Endothelial cell of umbilical vein (primary cell): Measurements from ENCODE around the gene IL17RB. TPM values are rescaled to one million over a fixed set of nuclear protein-coding genes. Genes with fewer than 3 reads are reported as not detected.

ENCODE experiments used
- BruUV-seq: library from RNA; stranded (reverse); fragments of 400-500 nt; replicated peaks from 2 replicates; lab custom pipeline; 2021; lab: Mats Ljungman, UMichigan
- CTCF ChIA-PET: fragments of 300-600, 350-600 bp; sonication (Branson Sonifier 250); formaldehyde crosslinking; loops from one replicate; lab custom pipeline; 2021; ENCODE audit warnings: antibody characterized with exemption, inconsistent platforms; lab: Charles Lee
- POLR2A ChIA-PET: fragments of 300-600, 350-600 bp; sonication (Branson Sonifier 250); formaldehyde crosslinking; loops from one replicate; lab custom pipeline; 2021; ENCODE audit warnings: antibody characterized with exemption, inconsistent platforms; lab: Charles Lee
- DNase-seq: peaks from one replicate; pipeline ENCODE4 v3.0.0-alpha.2; 2011; ENCODE audit warnings: low read depth, low spot score
- FAIRE-seq: peaks from 2 replicates; lab custom pipeline; 2011; peaks lifted over from hg19 to GRCh38; lab: Jason Lieb, UNC
- H2AFZ ChIP-seq: 2 replicates; pipeline ENCODE4 v1.6.0; 2012; ENCODE audit warnings: low read depth, low read length, control low read depth, inconsistent platforms
- H3K27ac ChIP-seq: 2 replicates; pipeline ENCODE4 v1.5.1; 2011; ENCODE audit warnings: low read depth, mild to moderate bottlenecking, control low read depth, low read length, moderate library complexity; ENCODE audit not compliant: insufficient read depth
- H3K27me3 ChIP-seq, 2 experiments: 2 replicates each; pipeline versions ENCODE4 v1.6.0 to v1.6.1; 2011; ENCODE audit warnings: low read length in 2 of 2, mixed read lengths in 1 of 2; ENCODE audit not compliant: control insufficient read depth in 2 of 2, insufficient read depth in 2 of 2
- H3K36me3 ChIP-seq, 2 experiments: 2 replicates in 1 of 2; 3 replicates in 1 of 2; pipeline ENCODE4 v1.5.1; 2011; ENCODE audit warnings: low read length in 2 of 2, mild to moderate bottlenecking in 1 of 2, moderate library complexity in 1 of 2; ENCODE audit not compliant: control insufficient read depth in 2 of 2, insufficient read depth in 2 of 2; ENCODE audit errors: extremely low read depth in 1 of 2
- H3K4me1 ChIP-seq: 3 replicates; pipeline ENCODE4 v1.5.1; 2011; ENCODE audit warnings: mild to moderate bottlenecking, low read length; ENCODE audit not compliant: control insufficient read depth, insufficient read depth; ENCODE audit errors: extremely low read depth
- H3K4me2 ChIP-seq: 2 replicates; pipeline ENCODE4 v1.6.1; 2011; ENCODE audit warnings: low read length, control low read depth, mixed read lengths; ENCODE audit not compliant: insufficient read depth
- H3K4me3 ChIP-seq, 3 experiments: fragments of 200-600 bp in 1 of 3; sonication (generic), shearing (Covaris generic) in 1 of 3; replicated peaks in 1 of 3; 2 replicates each; pipeline ENCODE4 v1.5.1; 2011 to 2016; ENCODE audit warnings: control low read depth in 3 of 3, low read length in 3 of 3, mild to moderate bottlenecking in 2 of 3, inconsistent platforms in 1 of 3, low read depth in 1 of 3, moderate library complexity in 1 of 3; ENCODE audit not compliant: insufficient read depth in 1 of 3
- H3K79me2 ChIP-seq: 2 replicates; pipeline ENCODE4 v1.6.0; 2012; ENCODE audit warnings: low read length, inconsistent platforms; ENCODE audit not compliant: control insufficient read depth, insufficient read depth
- H3K9ac ChIP-seq: replicated peaks from 2 replicates; pipeline ENCODE3; 2011; ENCODE audit warnings: low read length, control low read depth; ENCODE audit not compliant: insufficient read depth; ENCODE audit errors: extremely low read depth
- H3K9me1 ChIP-seq: replicated peaks from 3 replicates; pipeline ENCODE4 v1.6.0; 2011; ENCODE audit warnings: mild to moderate bottlenecking, low read length; ENCODE audit not compliant: control insufficient read depth, insufficient read depth; ENCODE audit errors: extremely low read depth
- H3K9me3 ChIP-seq: replicated peaks from 2 replicates; pipeline ENCODE4 v1.5.1; 2012; ENCODE audit warnings: low read length, inconsistent platforms; ENCODE audit not compliant: control insufficient read depth, insufficient read depth
- H4K20me1 ChIP-seq: replicated peaks from 2 replicates; pipeline ENCODE3; 2011; ENCODE audit warnings: mild to moderate bottlenecking, low read length; ENCODE audit not compliant: control insufficient read depth, insufficient read depth; ENCODE audit errors: extremely low read depth
- CTCF ChIP-seq, 2 donors: IDR thresholded peaks; 1 replicate in 1 of 2; 2 replicates in 1 of 2; pipeline ENCODE4 v1.5.1; 2011; ENCODE audit warnings: low read length in 2 of 2, mild to moderate bottlenecking in 2 of 2, moderate library complexity in 2 of 2, control low read depth in 1 of 2, inconsistent platforms in 1 of 2, low read depth in 1 of 2; ENCODE audit not compliant: insufficient read depth in 1 of 2; ENCODE audit errors: extremely low read depth in 1 of 2
- EZH2 ChIP-seq: IDR thresholded peaks from 2 replicates; pipeline ENCODE4 v1.6.1; 2012; ENCODE audit warnings: borderline replicate concordance, low read depth, mild to moderate bottlenecking, moderate library complexity, low read length, inconsistent platforms; ENCODE audit not compliant: severe bottlenecking
- FOS ChIP-seq: IDR thresholded peaks from 2 replicates; pipeline ENCODE4 v1.6.1; 2011; ENCODE audit warnings: mild to moderate bottlenecking, low read length, moderate library complexity, borderline replicate concordance; ENCODE audit not compliant: insufficient read depth
- GATA2 ChIP-seq: IDR thresholded peaks from 2 replicates; pipeline ENCODE4 v1.7.0; 2011; ENCODE audit warnings: low read depth, mild to moderate bottlenecking, moderate library complexity, mixed read lengths, low read length; ENCODE audit not compliant: insufficient read length, insufficient read depth
- JUN ChIP-seq: IDR thresholded peaks from 2 replicates; pipeline ENCODE4 v1.6.1; 2011; ENCODE audit warnings: borderline replicate concordance, low read depth; ENCODE audit not compliant: insufficient read length, insufficient read depth
- MAX ChIP-seq: IDR thresholded peaks from 2 replicates; pipeline ENCODE4 v1.6.1; 2011; ENCODE audit not compliant: insufficient read depth, insufficient read length
- MYC ChIP-seq: IDR thresholded peaks from one replicate; pipeline ENCODE4 v1.6.1; 2011; ENCODE audit warnings: mild to moderate bottlenecking, low read depth, low read length
- POLR2A ChIP-seq: IDR thresholded peaks from 2 replicates; pipeline ENCODE4 v1.6.1; 2012; ENCODE audit warnings: low read depth, mild to moderate bottlenecking, control low read depth, low read length
- POLR2AphosphoS5 ChIP-seq: IDR thresholded peaks from 2 replicates; pipeline ENCODE4 v1.6.1; 2012; ENCODE audit warnings: low read depth, mild to moderate bottlenecking, control low read depth, low read length, moderate library complexity; ENCODE audit not compliant: insufficient read depth
- dilution Hi-C: fragments of 300-500 bp; cut with MboI; formaldehyde crosslinking; loops from one replicate; pipeline ENCODE4 v1.15.0; 2019; ENCODE audit warnings: low sequenced_read_pairs; ENCODE audit not compliant: extremely low pct_ligation_motif_present
- intact Hi-C: fragments of 100-400 bp; cut with micrococcal nuclease; formaldehyde crosslinking; loops from one replicate; pipeline ENCODE4 v1.10.0; 2022
- polyA plus RNA-seq, 4 experiments: library from polyadenylated mRNA; depleted of rRNA in 3 of 4; stranded (reverse) in 3 of 4; unstranded in 1 of 4; fragments of >200 nt; gene quantifications; 2 replicates each; pipeline versions ENCODE4 v1.2.1 to v1.2.3, GENCODE V29; 2011 to 2012; ENCODE audit warnings: missing spikeins in 1 of 4
- total RNA-seq: library from RNA; stranded (reverse); gene quantifications from 2 replicates; pipeline ENCODE4 v1.2.3, GENCODE V29; 2021

IL17RB gene
- total and polyA plus RNA-seq, 2 donors (not counting 3 experiments of a cell fraction or from before 2014, with no cell fraction given), result 0.04 TPM; not detected in 1

GRCh38 chr3:53860196-53860595 is 13.8 kb downstream of the IL17RB start:
- no peak for FAIRE-seq
- dilution Hi-C loops, result no loop called here
- no peaks in the 10 kb centered on the region for H4K20me1 ChIP-seq
- DNase-seq, result no peak
- no peak overlapping the region for H3K4me2 ChIP-seq
- no peaks in the 10 kb centered on the region for H3K9me3 ChIP-seq
- H3K27ac ChIP-seq, result no peak overlapping the region
- H3K4me1 ChIP-seq, result no peaks in the 10 kb centered on the region
- ChIA-PET POLR2A (no interaction called here), CTCF (no interaction called here)
- no TSS peak for BruUV-seq
- peaks cover 8 to 9% of the 10 kb centered on the region in 2 experiments for H3K36me3 ChIP-seq
- TF ChIP-seq JUN (no peak), POLR2AphosphoS5 (no peak), GATA2 (no peak), POLR2A (no peak), MAX (no peak), MYC (no peak), FOS (no peak), EZH2 (no peak), CTCF (IDR thresholded peaks at IDR 0.05; ENCODE audit: extremely low read depth in 1 of 2, insufficient read depth in 1 of 2, low read depth in 1 of 2, low read length in 2 of 2) (no peak)
- H3K4me3 ChIP-seq, result no peak overlapping the region
- no peak overlapping the region for H3K9ac ChIP-seq
- intact Hi-C loops, result no loop called here
- no peaks in the 10 kb centered on the region for H3K9me1 ChIP-seq
- no peaks in the 10 kb centered on the region for H3K79me2 ChIP-seq
- H2AFZ ChIP-seq, result no peak overlapping the region
- H3K27me3 ChIP-seq, result no peaks in the 10 kb centered on the region
